Endothelial cell of umbilical vein (primary cell): ENCODE measurements around the gene LRP1B. TPM values are rescaled to one million over a fixed set of nuclear protein-coding genes. Genes with fewer than 3 reads are reported as not detected.

Experiments used
- BruUV-seq: library from RNA; stranded (reverse); fragments of 400-500 nt; replicated peaks from 2 replicates; lab custom pipeline; 2021; lab: Mats Ljungman, UMichigan
- CTCF ChIA-PET: fragments of 300-600, 350-600 bp; sonication (Branson Sonifier 250); formaldehyde crosslinking; loops from one replicate; lab custom pipeline; 2021; ENCODE audit warnings: antibody characterized with exemption, inconsistent platforms; lab: Charles Lee
- POLR2A ChIA-PET: fragments of 300-600, 350-600 bp; sonication (Branson Sonifier 250); formaldehyde crosslinking; loops from one replicate; lab custom pipeline; 2021; ENCODE audit warnings: antibody characterized with exemption, inconsistent platforms; lab: Charles Lee
- DNase-seq: peaks from one replicate; pipeline ENCODE4 v3.0.0-alpha.2; 2011; ENCODE audit warnings: low read depth, low spot score
- FAIRE-seq: peaks from 2 replicates; lab custom pipeline; 2011; peaks lifted over from hg19 to GRCh38; lab: Jason Lieb, UNC
- H2AFZ ChIP-seq: 2 replicates; pipeline ENCODE4 v1.6.0; 2012; ENCODE audit warnings: low read depth, low read length, control low read depth, inconsistent platforms
- H3K27ac ChIP-seq: 2 replicates; pipeline ENCODE4 v1.5.1; 2011; ENCODE audit warnings: low read depth, mild to moderate bottlenecking, control low read depth, low read length, moderate library complexity; ENCODE audit not compliant: insufficient read depth
- H3K27me3 ChIP-seq, 2 experiments: 2 replicates each; pipeline versions ENCODE4 v1.6.0 to v1.6.1; 2011; ENCODE audit warnings: low read length in 2 of 2, mixed read lengths in 1 of 2; ENCODE audit not compliant: control insufficient read depth in 2 of 2, insufficient read depth in 2 of 2
- H3K36me3 ChIP-seq, 2 experiments: 2 replicates in 1 of 2; 3 replicates in 1 of 2; pipeline ENCODE4 v1.5.1; 2011; ENCODE audit warnings: low read length in 2 of 2, mild to moderate bottlenecking in 1 of 2, moderate library complexity in 1 of 2; ENCODE audit not compliant: control insufficient read depth in 2 of 2, insufficient read depth in 2 of 2; ENCODE audit errors: extremely low read depth in 1 of 2
- H3K4me1 ChIP-seq: 3 replicates; pipeline ENCODE4 v1.5.1; 2011; ENCODE audit warnings: mild to moderate bottlenecking, low read length; ENCODE audit not compliant: control insufficient read depth, insufficient read depth; ENCODE audit errors: extremely low read depth
- H3K4me2 ChIP-seq: 2 replicates; pipeline ENCODE4 v1.6.1; 2011; ENCODE audit warnings: low read length, control low read depth, mixed read lengths; ENCODE audit not compliant: insufficient read depth
- H3K4me3 ChIP-seq, 3 experiments: fragments of 200-600 bp in 1 of 3; sonication (generic), shearing (Covaris generic) in 1 of 3; replicated peaks in 1 of 3; 2 replicates each; pipeline ENCODE4 v1.5.1; 2011 to 2016; ENCODE audit warnings: control low read depth in 3 of 3, low read length in 3 of 3, mild to moderate bottlenecking in 2 of 3, inconsistent platforms in 1 of 3, low read depth in 1 of 3, moderate library complexity in 1 of 3; ENCODE audit not compliant: insufficient read depth in 1 of 3
- H3K79me2 ChIP-seq: 2 replicates; pipeline ENCODE4 v1.6.0; 2012; ENCODE audit warnings: low read length, inconsistent platforms; ENCODE audit not compliant: control insufficient read depth, insufficient read depth
- H3K9ac ChIP-seq: replicated peaks from 2 replicates; pipeline ENCODE3; 2011; ENCODE audit warnings: low read length, control low read depth; ENCODE audit not compliant: insufficient read depth; ENCODE audit errors: extremely low read depth
- H3K9me1 ChIP-seq: replicated peaks from 3 replicates; pipeline ENCODE4 v1.6.0; 2011; ENCODE audit warnings: mild to moderate bottlenecking, low read length; ENCODE audit not compliant: control insufficient read depth, insufficient read depth; ENCODE audit errors: extremely low read depth
- H3K9me3 ChIP-seq: replicated peaks from 2 replicates; pipeline ENCODE4 v1.5.1; 2012; ENCODE audit warnings: low read length, inconsistent platforms; ENCODE audit not compliant: control insufficient read depth, insufficient read depth
- H4K20me1 ChIP-seq: replicated peaks from 2 replicates; pipeline ENCODE3; 2011; ENCODE audit warnings: mild to moderate bottlenecking, low read length; ENCODE audit not compliant: control insufficient read depth, insufficient read depth; ENCODE audit errors: extremely low read depth
- EZH2 ChIP-seq: IDR thresholded peaks from 2 replicates; pipeline ENCODE4 v1.6.1; 2012; ENCODE audit warnings: borderline replicate concordance, low read depth, mild to moderate bottlenecking, moderate library complexity, low read length, inconsistent platforms; ENCODE audit not compliant: severe bottlenecking
- FOS ChIP-seq: IDR thresholded peaks from 2 replicates; pipeline ENCODE4 v1.6.1; 2011; ENCODE audit warnings: mild to moderate bottlenecking, low read length, moderate library complexity, borderline replicate concordance; ENCODE audit not compliant: insufficient read depth
- GATA2 ChIP-seq: IDR thresholded peaks from 2 replicates; pipeline ENCODE4 v1.7.0; 2011; ENCODE audit warnings: low read depth, mild to moderate bottlenecking, moderate library complexity, mixed read lengths, low read length; ENCODE audit not compliant: insufficient read length, insufficient read depth
- JUN ChIP-seq: IDR thresholded peaks from 2 replicates; pipeline ENCODE4 v1.6.1; 2011; ENCODE audit warnings: borderline replicate concordance, low read depth; ENCODE audit not compliant: insufficient read length, insufficient read depth
- MAX ChIP-seq: IDR thresholded peaks from 2 replicates; pipeline ENCODE4 v1.6.1; 2011; ENCODE audit not compliant: insufficient read depth, insufficient read length
- MYC ChIP-seq: IDR thresholded peaks from one replicate; pipeline ENCODE4 v1.6.1; 2011; ENCODE audit warnings: mild to moderate bottlenecking, low read depth, low read length
- POLR2A ChIP-seq: IDR thresholded peaks from 2 replicates; pipeline ENCODE4 v1.6.1; 2012; ENCODE audit warnings: low read depth, mild to moderate bottlenecking, control low read depth, low read length
- POLR2AphosphoS5 ChIP-seq: IDR thresholded peaks from 2 replicates; pipeline ENCODE4 v1.6.1; 2012; ENCODE audit warnings: low read depth, mild to moderate bottlenecking, control low read depth, low read length, moderate library complexity; ENCODE audit not compliant: insufficient read depth
- dilution Hi-C: fragments of 300-500 bp; cut with MboI; formaldehyde crosslinking; loops from one replicate; pipeline ENCODE4 v1.15.0; 2019; ENCODE audit warnings: low sequenced_read_pairs; ENCODE audit not compliant: extremely low pct_ligation_motif_present
- intact Hi-C: fragments of 100-400 bp; cut with micrococcal nuclease; formaldehyde crosslinking; loops from one replicate; pipeline ENCODE4 v1.10.0; 2022
- polyA plus RNA-seq, 4 experiments: library from polyadenylated mRNA; depleted of rRNA in 3 of 4; stranded (reverse) in 3 of 4; unstranded in 1 of 4; fragments of >200 nt; gene quantifications; 2 replicates each; pipeline versions ENCODE4 v1.2.1 to v1.2.3, GENCODE V29; 2011 to 2012; ENCODE audit warnings: missing spikeins in 1 of 4
- total RNA-seq: library from RNA; stranded (reverse); gene quantifications from 2 replicates; pipeline ENCODE4 v1.2.3, GENCODE V29; 2021
- TF ChIP-seq, protein P1 (sequence below), 2 donors: IDR thresholded peaks; 1 replicate in 1 of 2; 2 replicates in 1 of 2; pipeline ENCODE4 v1.5.1; 2011; ENCODE audit warnings: low read length in 2 of 2, mild to moderate bottlenecking in 2 of 2, moderate library complexity in 2 of 2, control low read depth in 1 of 2, inconsistent platforms in 1 of 2, low read depth in 1 of 2; ENCODE audit not compliant: insufficient read depth in 1 of 2; ENCODE audit errors: extremely low read depth in 1 of 2

The LRP1B gene
- total and polyA plus RNA-seq, 2 donors (not counting 3 experiments of a cell fraction or from before 2014, with no cell fraction given): 0.03 to 0.07 TPM

DNA sequence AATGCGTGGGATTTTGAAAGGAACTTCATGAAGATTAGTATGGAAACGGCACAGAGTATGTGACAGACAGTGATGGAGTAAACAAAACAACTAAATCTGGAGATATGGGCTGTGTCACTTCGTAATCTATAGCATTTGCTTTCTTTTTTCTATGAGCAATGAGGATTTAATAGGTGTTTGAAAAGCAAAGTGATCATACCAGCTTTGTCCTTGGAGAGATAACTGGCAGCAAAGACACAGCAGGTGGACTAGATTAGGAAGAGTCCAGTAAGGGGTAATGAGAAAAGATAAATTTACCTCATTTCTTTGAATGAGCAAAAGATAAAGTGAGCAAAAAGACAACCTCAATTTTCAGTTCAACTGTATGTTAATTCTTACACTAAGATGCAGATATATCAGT lies 199.0 kb downstream of the LRP1B start:
- no peak for FAIRE-seq
- dilution Hi-C loops: no loop called here

More for the DNA sequence above, 199.0 kb downstream of the LRP1B start:
- H4K20me1 ChIP-seq: no peaks in the 10 kb centered on the region
- H3K79me2 ChIP-seq: no peaks in the 10 kb centered on the region
- BruUV-seq: no TSS peak
- no peak overlapping the region for H3K27ac ChIP-seq
- TF ChIP-seq MAX (no peak), GATA2 (no peak), FOS (no peak), MYC (no peak), JUN (no peak), POLR2A (no peak), POLR2AphosphoS5 (no peak), EZH2 (no peak)
- TF ChIP-seq, protein P1, sequence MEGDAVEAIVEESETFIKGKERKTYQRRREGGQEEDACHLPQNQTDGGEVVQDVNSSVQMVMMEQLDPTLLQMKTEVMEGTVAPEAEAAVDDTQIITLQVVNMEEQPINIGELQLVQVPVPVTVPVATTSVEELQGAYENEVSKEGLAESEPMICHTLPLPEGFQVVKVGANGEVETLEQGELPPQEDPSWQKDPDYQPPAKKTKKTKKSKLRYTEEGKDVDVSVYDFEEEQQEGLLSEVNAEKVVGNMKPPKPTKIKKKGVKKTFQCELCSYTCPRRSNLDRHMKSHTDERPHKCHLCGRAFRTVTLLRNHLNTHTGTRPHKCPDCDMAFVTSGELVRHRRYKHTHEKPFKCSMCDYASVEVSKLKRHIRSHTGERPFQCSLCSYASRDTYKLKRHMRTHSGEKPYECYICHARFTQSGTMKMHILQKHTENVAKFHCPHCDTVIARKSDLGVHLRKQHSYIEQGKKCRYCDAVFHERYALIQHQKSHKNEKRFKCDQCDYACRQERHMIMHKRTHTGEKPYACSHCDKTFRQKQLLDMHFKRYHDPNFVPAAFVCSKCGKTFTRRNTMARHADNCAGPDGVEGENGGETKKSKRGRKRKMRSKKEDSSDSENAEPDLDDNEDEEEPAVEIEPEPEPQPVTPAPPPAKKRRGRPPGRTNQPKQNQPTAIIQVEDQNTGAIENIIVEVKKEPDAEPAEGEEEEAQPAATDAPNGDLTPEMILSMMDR (IDR thresholded peaks at IDR 0.05; ENCODE audit: extremely low read depth in 1 of 2, insufficient read depth in 1 of 2, low read depth in 1 of 2, low read length in 2 of 2): no peak
- H3K36me3 ChIP-seq: no peaks in the 10 kb centered on the region
- no peak for DNase-seq
- no peaks in the 10 kb centered on the region for H3K4me1 ChIP-seq
- H3K9me3 ChIP-seq: no peaks in the 10 kb centered on the region
- CTCF ChIA-PET: no interaction called here
- H3K9ac ChIP-seq: no peak overlapping the region
- no peaks in the 10 kb centered on the region for H3K27me3 ChIP-seq
- no peak overlapping the region for H3K4me3 ChIP-seq
- intact Hi-C loops: no loop called here
- no peak overlapping the region for H2AFZ ChIP-seq
- no peaks in the 10 kb centered on the region for H3K9me1 ChIP-seq
- POLR2A ChIA-PET: no interaction called here
- H3K4me2 ChIP-seq: no peak overlapping the region
